Mammary epithelial cell (primary cell): Measurements from ENCODE around the gene RNF4.

ENCODE experiments used
- EZH2 ChIP-seq: IDR thresholded peaks from 2 replicates; pipeline ENCODE4 v1.6.1; 2012; ENCODE audit warnings: low read length, inconsistent platforms, borderline replicate concordance
- TF ChIP-seq, protein P1 (sequence below), 2 donors: IDR thresholded peaks in 1 of 2; conservative IDR thresholded peaks in 1 of 2; 2 replicates each; pipeline ENCODE4 v1.5.1; 2011 to 2012; ENCODE audit warnings: inconsistent platforms in 2 of 2, low read length in 2 of 2, mild to moderate bottlenecking in 2 of 2, control low read depth in 1 of 2, low read depth in 1 of 2; ENCODE audit not compliant: insufficient read depth in 1 of 2; ENCODE audit errors: extremely low read depth in 1 of 2

DNA sequence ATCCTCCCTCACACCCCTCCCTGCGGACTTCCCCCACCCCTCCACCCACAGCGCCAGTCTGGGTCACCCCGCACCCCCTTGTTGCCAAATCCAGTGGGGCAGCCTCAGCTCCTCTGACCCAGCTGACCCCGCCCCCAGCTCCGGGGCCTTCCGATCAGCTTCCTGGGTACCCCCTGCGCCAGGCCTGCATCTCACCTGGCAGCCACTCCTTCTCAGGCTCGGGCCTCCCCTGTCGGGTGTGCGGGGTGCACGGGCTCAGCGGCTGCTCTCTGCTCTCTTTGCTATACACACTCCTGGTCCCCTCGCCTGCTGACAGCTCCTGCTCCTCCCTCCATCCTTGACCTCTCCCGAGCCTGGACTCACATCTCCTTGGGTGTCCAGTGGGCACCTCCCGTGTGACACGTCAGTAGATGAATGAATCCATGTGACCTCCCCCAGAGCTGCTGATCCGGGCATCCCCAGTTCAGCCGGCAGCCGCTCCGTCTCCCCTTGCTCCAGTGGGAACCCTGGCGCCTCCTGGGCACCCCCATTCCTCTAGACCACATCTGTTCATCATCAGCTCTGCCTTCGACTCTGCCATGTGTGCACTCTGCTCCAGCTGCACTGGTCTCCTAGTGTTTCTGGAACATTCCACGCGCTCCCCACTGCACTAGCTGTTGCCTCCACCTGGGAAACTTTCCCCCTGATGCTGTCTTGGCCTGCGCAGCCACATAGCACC is 40.3 kb upstream of the RNF4 start:
- TF ChIP-seq, protein P1, sequence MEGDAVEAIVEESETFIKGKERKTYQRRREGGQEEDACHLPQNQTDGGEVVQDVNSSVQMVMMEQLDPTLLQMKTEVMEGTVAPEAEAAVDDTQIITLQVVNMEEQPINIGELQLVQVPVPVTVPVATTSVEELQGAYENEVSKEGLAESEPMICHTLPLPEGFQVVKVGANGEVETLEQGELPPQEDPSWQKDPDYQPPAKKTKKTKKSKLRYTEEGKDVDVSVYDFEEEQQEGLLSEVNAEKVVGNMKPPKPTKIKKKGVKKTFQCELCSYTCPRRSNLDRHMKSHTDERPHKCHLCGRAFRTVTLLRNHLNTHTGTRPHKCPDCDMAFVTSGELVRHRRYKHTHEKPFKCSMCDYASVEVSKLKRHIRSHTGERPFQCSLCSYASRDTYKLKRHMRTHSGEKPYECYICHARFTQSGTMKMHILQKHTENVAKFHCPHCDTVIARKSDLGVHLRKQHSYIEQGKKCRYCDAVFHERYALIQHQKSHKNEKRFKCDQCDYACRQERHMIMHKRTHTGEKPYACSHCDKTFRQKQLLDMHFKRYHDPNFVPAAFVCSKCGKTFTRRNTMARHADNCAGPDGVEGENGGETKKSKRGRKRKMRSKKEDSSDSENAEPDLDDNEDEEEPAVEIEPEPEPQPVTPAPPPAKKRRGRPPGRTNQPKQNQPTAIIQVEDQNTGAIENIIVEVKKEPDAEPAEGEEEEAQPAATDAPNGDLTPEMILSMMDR (conservative IDR thresholded peaks at IDR 0.05 in 1 of 2, IDR thresholded peaks at IDR 0.05 in 1 of 2; ENCODE audit: extremely low read depth in 1 of 2, insufficient read depth in 1 of 2, low read depth in 1 of 2, low read length in 2 of 2): no peak
- TF ChIP-seq EZH2: no peak
